Spleen (tissue), 11 donors: ENCODE data around the gene TANC1. TPM values are rescaled to one million over a fixed set of nuclear protein-coding genes. Genes with fewer than 3 reads are reported as not detected.

ENCODE experiments used
- DNase-seq: peaks from one replicate; pipeline ENCODE4 v3.0.0-alpha.2; 2020
- H3K27ac ChIP-seq, 8 donors: fragments of 200-600 bp; sonication (generic) in 7 of 8; 1 replicate in 4 of 8; 2 replicates in 4 of 8; pipeline versions ENCODE4 v1.5.0 to v1.8.0; 2016 to 2021; ENCODE audit warnings: inconsistent platforms in 4 of 8, mild to moderate bottlenecking in 4 of 8, moderate library complexity in 1 of 8
- H3K27me3 ChIP-seq, 7 donors: fragments of 200-600 bp; sonication (generic) in 6 of 7; replicated peaks in 1 of 7; 1 replicate in 4 of 7; 2 replicates in 3 of 7; pipeline versions ENCODE4 v1.5.0 to v1.8.0; 2016 to 2021; ENCODE audit warnings: inconsistent platforms in 3 of 7, mild to moderate bottlenecking in 1 of 7
- H3K36me3 ChIP-seq, 6 donors: fragments of 200-600 bp; sonication (generic) in 5 of 6; 1 replicate in 4 of 6; 2 replicates in 2 of 6; pipeline versions ENCODE4 v1.5.0 to v1.8.0; 2016 to 2021; ENCODE audit warnings: inconsistent platforms in 2 of 6
- H3K4me1 ChIP-seq, 6 donors: fragments of 200-600 bp; sonication (generic) in 5 of 6; 1 replicate in 3 of 6; 2 replicates in 3 of 6; pipeline versions ENCODE4 v1.5.0 to v1.8.0; 2016 to 2021; ENCODE audit warnings: inconsistent platforms in 3 of 6
- H3K4me3 ChIP-seq, 8 donors: fragments of 200-600 bp; sonication (generic) in 7 of 8; 1 replicate in 4 of 8; 2 replicates in 4 of 8; pipeline versions ENCODE4 v1.5.0 to v1.8.0; 2016 to 2021; ENCODE audit warnings: inconsistent platforms in 4 of 8, mild to moderate bottlenecking in 4 of 8, moderate library complexity in 2 of 8
- H3K9me3 ChIP-seq, 8 donors: fragments of 200-600 bp; sonication (generic) in 7 of 8; 1 replicate in 4 of 8; 2 replicates in 4 of 8; pipeline versions ENCODE4 v1.5.0 to v1.8.0; 2016 to 2021; ENCODE audit warnings: inconsistent platforms in 4 of 8
- POLR2A ChIP-seq, 3 donors: fragments of 450-650 bp; IDR thresholded peaks; one replicate each; pipeline ENCODE4 v1.5.1; 2017; ENCODE audit warnings: antibody characterized with exemption in 3 of 3, mild to moderate bottlenecking in 1 of 3
- POLR2AphosphoS5 ChIP-seq, 3 donors: sonication (generic); formaldehyde crosslinking; IDR thresholded peaks; one replicate each; pipeline ENCODE4 v1.5.1; 2017; ENCODE audit warnings: antibody characterized with exemption in 3 of 3
- WGBS, 5 donors: extraction: QIAGEN DNeasy Blood & Tissue Kit in 3 of 5; methylation state at CpG; one replicate each; pipeline versions ENCODE4 v1.1.5 to v1.1.7; 2013 to 2018; 5-methylcytosine and 5-hydroxymethylcytosine counted together
- intact Hi-C: fragments of 100-400 bp; cut with DNase I; formaldehyde crosslinking; loops from one replicate; pipeline ENCODE4 v1.15.0; 2023; ENCODE audit warnings: low total_unique reads
- polyA plus RNA-seq, 3 donors: library from polyadenylated mRNA; stranded (reverse); fragments of 200-250 nt; gene quantifications; one replicate each; pipeline ENCODE4 v1.2.1, GENCODE V29; 2013
- total RNA-seq, 7 donors: library from RNA; depleted of rRNA in 3 of 7; stranded (reverse); fragments of >200 nt in 3 of 7; fragmentation: NEBNext Ultra II Directional in 4 of 7; extraction: Animal tissue kit (Norgen Biotek cat#: 25700) in 4 of 7; gene quantifications; one replicate each; pipeline versions ENCODE4 v1.1.0 to v1.2.1, GENCODE V29; 2016 to 2021
- TF ChIP-seq, protein P1 (sequence below), 11 experiments: fragments of 200-600 bp in 7 of 11; fragments of 450-650 bp in 4 of 11; sonication (generic) in 4 of 11; IDR thresholded peaks in 8 of 11; conservative IDR thresholded peaks in 3 of 11; 1 replicate in 7 of 11; 2 replicates in 4 of 11; pipeline versions ENCODE4 v1.4.0 to v1.8.0; 2016 to 2021; ENCODE audit warnings: antibody characterized with exemption in 11 of 11, inconsistent platforms in 4 of 11, mild to moderate bottlenecking in 1 of 11
- donor health status: healthy with polysubstance abuse.
- donor health status: DM: no; HTN: no; CAD: no; lungs with moderate emphysema.
- donor health status: DM: no; HTN: no; CAD: no.
- donor health status: Bipolar disorder and iron deficiency.
- donor health status: healthy.
- donor health status: DM: no; HTN: no; CAD: no.
- donor health status: DM: yes; HTN: yes; CAD: no.

Gene TANC1
- total and polyA plus RNA-seq, 10 donors: 3.1 to 28.2 (median 21.7) TPM

GRCh38 chr2:159270744-159271379, 302.4 kb downstream of the TANC1 start:
- Histone ChIP-seq H3K27me3 (no peaks in the 10 kb centered on the region), H3K4me1 (peaks cover 0 to 13% (median 1%) of the 10 kb centered on the region in 6 donors), H3K36me3 (peaks cover 0 to 65% (median 13%) of the 10 kb centered on the region in 6 donors), H3K27ac (no peak overlapping the region), H3K9me3 (peaks cover 0 to 5% (median 0%) of the 10 kb centered on the region in 8 donors), H3K4me3 (no peak overlapping the region)
- DNase-seq: no peak
- intact Hi-C loops: no loop called here
- 94 to 98% (median 95%) methylated on average over 4 of the region's 4 CpGs for WGBS, 5 donors
- TF ChIP-seq, protein P1, sequence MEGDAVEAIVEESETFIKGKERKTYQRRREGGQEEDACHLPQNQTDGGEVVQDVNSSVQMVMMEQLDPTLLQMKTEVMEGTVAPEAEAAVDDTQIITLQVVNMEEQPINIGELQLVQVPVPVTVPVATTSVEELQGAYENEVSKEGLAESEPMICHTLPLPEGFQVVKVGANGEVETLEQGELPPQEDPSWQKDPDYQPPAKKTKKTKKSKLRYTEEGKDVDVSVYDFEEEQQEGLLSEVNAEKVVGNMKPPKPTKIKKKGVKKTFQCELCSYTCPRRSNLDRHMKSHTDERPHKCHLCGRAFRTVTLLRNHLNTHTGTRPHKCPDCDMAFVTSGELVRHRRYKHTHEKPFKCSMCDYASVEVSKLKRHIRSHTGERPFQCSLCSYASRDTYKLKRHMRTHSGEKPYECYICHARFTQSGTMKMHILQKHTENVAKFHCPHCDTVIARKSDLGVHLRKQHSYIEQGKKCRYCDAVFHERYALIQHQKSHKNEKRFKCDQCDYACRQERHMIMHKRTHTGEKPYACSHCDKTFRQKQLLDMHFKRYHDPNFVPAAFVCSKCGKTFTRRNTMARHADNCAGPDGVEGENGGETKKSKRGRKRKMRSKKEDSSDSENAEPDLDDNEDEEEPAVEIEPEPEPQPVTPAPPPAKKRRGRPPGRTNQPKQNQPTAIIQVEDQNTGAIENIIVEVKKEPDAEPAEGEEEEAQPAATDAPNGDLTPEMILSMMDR (IDR thresholded peaks at IDR 0.05 in 8 of 11, conservative IDR thresholded peaks at IDR 0.05 in 3 of 11): no peak
- TF ChIP-seq POLR2AphosphoS5 (IDR thresholded peaks at IDR 0.05) (no peak), POLR2A (IDR thresholded peaks at IDR 0.05) (no peak)

- no peak for TF ChIP-seq POLR2AphosphoS5 (IDR thresholded peaks at IDR 0.05)
- TF ChIP-seq, protein P1 (IDR thresholded peaks at IDR 0.05 in 8 of 11, conservative IDR thresholded peaks at IDR 0.05 in 3 of 11): no peak
- TF ChIP-seq POLR2A (IDR thresholded peaks at IDR 0.05): no peak
- 88 to 97% (median 95%) methylated on average over 5 of the region's 5 CpGs for WGBS, 5 donors
- no peak for DNase-seq
These were observed 303.7 kb downstream of the TANC1 start for GRCh38 chr2:159272156-159272555.

DNA sequence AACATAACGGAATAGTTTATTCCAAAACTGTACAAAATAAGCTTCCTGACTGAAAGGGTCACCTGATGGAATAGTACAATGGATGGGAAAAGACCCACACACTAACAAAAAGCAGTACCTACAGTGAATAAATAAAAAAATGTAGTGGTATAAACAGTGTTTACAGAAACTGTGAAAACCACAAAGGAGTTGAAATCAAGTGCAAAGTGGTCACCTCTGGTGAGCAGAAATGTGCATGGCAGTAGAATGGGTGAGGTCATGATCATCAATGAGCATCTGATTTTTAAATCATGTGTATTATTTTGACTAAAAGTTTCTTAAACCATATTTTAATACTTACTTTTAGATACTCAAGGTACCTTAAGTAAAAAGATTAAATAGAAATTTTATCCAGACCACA, 306.7 kb downstream of the TANC1 start:
- H3K27me3 ChIP-seq: no peaks in the 10 kb centered on the region
- peaks cover 0 to 80% (median 16%) of the 10 kb centered on the region in 6 donors for H3K36me3 ChIP-seq
- H3K27ac ChIP-seq: no peak overlapping the region
- H3K4me1 ChIP-seq: peaks cover 0 to 7% (median 1%) of the 10 kb centered on the region in 6 donors
- no peak for DNase-seq
- WGBS, 5 donors: 90 to 98% (median 93%) methylated on average over 1 of the region's 1 CpG
- intact Hi-C loops: no loop called here
- H3K4me3 ChIP-seq: no peak overlapping the region
- TF ChIP-seq POLR2AphosphoS5 (IDR thresholded peaks at IDR 0.05) (no peak), POLR2A (IDR thresholded peaks at IDR 0.05) (no peak)
- TF ChIP-seq, protein P1 (IDR thresholded peaks at IDR 0.05 in 8 of 11, conservative IDR thresholded peaks at IDR 0.05 in 3 of 11): no peak
- H3K9me3 ChIP-seq: peaks cover 0 to 5% (median 0%) of the 10 kb centered on the region in 8 donors

More at GRCh38 chr2:159272156-159272555, 303.7 kb downstream of the TANC1 start:
- Histone ChIP-seq H3K4me3 (no peak overlapping the region), H3K27me3 (no peaks in the 10 kb centered on the region), H3K36me3 (peaks cover 0 to 58% (median 13%) of the 10 kb centered on the region in 6 donors), H3K27ac (no peak overlapping the region), H3K9me3 (peaks cover 0 to 5% (median 0%) of the 10 kb centered on the region in 8 donors), H3K4me1 (peaks cover 0 to 13% (median 1%) of the 10 kb centered on the region in 6 donors)
- intact Hi-C loops: no loop called here

DNA sequence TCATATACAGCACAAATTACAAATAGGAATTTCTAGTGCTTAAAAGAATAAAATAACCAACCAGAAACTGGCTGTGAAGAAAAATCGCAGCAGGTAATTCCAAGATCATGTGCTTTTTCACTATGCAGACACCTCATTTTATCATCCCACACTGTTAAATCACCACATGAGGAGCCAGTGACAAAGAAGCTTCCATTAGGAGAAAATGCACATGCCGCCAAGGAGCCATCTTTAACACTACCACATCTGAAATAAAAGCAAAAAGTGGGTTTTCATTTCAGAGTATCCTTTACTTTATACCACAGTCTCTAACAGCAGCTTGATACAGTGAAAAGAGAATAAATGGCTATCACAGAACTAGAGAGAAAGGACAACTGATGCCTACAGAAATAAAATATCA, 311.3 kb downstream of the TANC1 start:
- 95 to 99% (median 98%) methylated on average over 2 of the region's 2 CpGs for WGBS, 5 donors
- no peaks in the 10 kb centered on the region for H3K27me3 ChIP-seq
- no peak overlapping the region for H3K27ac ChIP-seq
- no peak for DNase-seq
- intact Hi-C loops: no loop called here
- H3K4me3 ChIP-seq: no peak overlapping the region
- peaks cover 0 to 65% (median 12%) of the 10 kb centered on the region in 6 donors for H3K36me3 ChIP-seq
- H3K9me3 ChIP-seq: no peaks in the 10 kb centered on the region
- H3K4me1 ChIP-seq: peaks cover 0 to 44% (median 22%) of the 10 kb centered on the region in 6 donors
- no peak for TF ChIP-seq POLR2A (IDR thresholded peaks at IDR 0.05)
- TF ChIP-seq, protein P1 (IDR thresholded peaks at IDR 0.05 in 8 of 11, conservative IDR thresholded peaks at IDR 0.05 in 3 of 11): no peak
- TF ChIP-seq POLR2AphosphoS5 (IDR thresholded peaks at IDR 0.05): no peak
